Neural cell (in vitro differentiated cells): Measurements from ENCODE around the gene CREBRF. TPM values are rescaled to one million over a fixed set of nuclear protein-coding genes. Genes with fewer than 3 reads are reported as not detected.

Experiments
- H2AFZ ChIP-seq: fragments of 200-600, 300-800 bp; sonication (generic), shearing (Covaris generic); 2 replicates; pipeline ENCODE4 v1.6.0; 2014; ENCODE audit warnings: low read depth, mild to moderate bottlenecking, antibody characterized with exemption, low read length, moderate library complexity
- H3F3A ChIP-seq: fragments of 200-600 bp; shearing (Covaris generic); 2 replicates; pipeline ENCODE4 v1.6.1; 2016; ENCODE audit warnings: mild to moderate bottlenecking, moderate library complexity, mixed read lengths, antibody characterized with exemption, low read length; ENCODE audit not compliant: insufficient read depth, poor library complexity, severe bottlenecking
- H3K27ac ChIP-seq: fragments of 200-600, 300-800 bp; sonication (generic), shearing (Covaris generic); 2 replicates; pipeline ENCODE4 v1.5.1; 2014; ENCODE audit warnings: mild to moderate bottlenecking, low read length, moderate library complexity
- H3K27me3 ChIP-seq: fragments of 300-800, 200-600 bp; sonication (generic), shearing (Covaris generic); 2 replicates; pipeline ENCODE4 v1.6.0; 2014; ENCODE audit warnings: mild to moderate bottlenecking, low read depth, low read length, moderate library complexity; ENCODE audit not compliant: insufficient read depth
- H3K36me3 ChIP-seq: fragments of 300-800, 200-600 bp; sonication (generic), shearing (Covaris generic); 2 replicates; pipeline ENCODE4 v1.5.1; 2014; ENCODE audit warnings: mild to moderate bottlenecking, antibody characterized with exemption, low read length, moderate library complexity; ENCODE audit not compliant: insufficient read depth
- H3K4me2 ChIP-seq: fragments of 300-800, 200-600 bp; sonication (generic), shearing (Covaris generic); 2 replicates; pipeline ENCODE4 v1.6.0; 2014; ENCODE audit warnings: mild to moderate bottlenecking, low read length
- H3K4me3 ChIP-seq: fragments of 300-800, 200-600 bp; sonication (generic), shearing (Covaris generic); 2 replicates; pipeline ENCODE4 v1.5.1; 2014; ENCODE audit warnings: mild to moderate bottlenecking, low read length, moderate library complexity
- H3K79me2 ChIP-seq: fragments of 200-600 bp; shearing (Covaris generic); replicated peaks from 2 replicates; pipeline ENCODE4 v1.6.0; 2014; ENCODE audit warnings: mild to moderate bottlenecking, low read length, moderate library complexity; ENCODE audit not compliant: insufficient read depth
- H3K9ac ChIP-seq: fragments of 300-800, 200-600 bp; sonication (generic), shearing (Covaris generic); 2 replicates; pipeline ENCODE4 v1.6.1; 2016; ENCODE audit warnings: mild to moderate bottlenecking, low read length, mixed read lengths
- H3K9me2 ChIP-seq: fragments of 200-600 bp; shearing (Covaris generic); 2 replicates; pipeline ENCODE4 v1.6.1; 2016; ENCODE audit warnings: mild to moderate bottlenecking, low read length, mixed read lengths; ENCODE audit not compliant: insufficient read depth
- H3K9me3 ChIP-seq: fragments of 200-600, 300-800 bp; sonication (generic), shearing (Covaris generic); 2 replicates; pipeline ENCODE4 v1.6.1; 2016; ENCODE audit warnings: mild to moderate bottlenecking, mixed run types, low read length, moderate library complexity, mixed read lengths
- H4K20me1 ChIP-seq: fragments of 200-600 bp; shearing (Covaris generic); 2 replicates; pipeline ENCODE4 v1.6.1; 2016; ENCODE audit warnings: mild to moderate bottlenecking, mixed run types; ENCODE audit not compliant: insufficient read depth
- CTCF ChIP-seq: fragments of 450-650 bp; IDR thresholded peaks from 2 replicates; pipeline ENCODE4 v1.5.1; 2014; ENCODE audit warnings: antibody characterized with exemption, mild to moderate bottlenecking, moderate library complexity; ENCODE audit not compliant: poor library complexity, severe bottlenecking
- EP300 ChIP-seq: fragments of 450-650 bp; conservative IDR thresholded peaks from 2 replicates; pipeline ENCODE4 v1.6.1; 2014; ENCODE audit warnings: antibody characterized with exemption, mild to moderate bottlenecking, moderate library complexity; ENCODE audit not compliant: poor library complexity, severe bottlenecking
- EZH2 ChIP-seq: fragments of 200-600, 300-800 bp; shearing (Covaris generic), sonication (generic); IDR thresholded peaks from 2 replicates; pipeline ENCODE4 v1.6.1; 2014; ENCODE audit warnings: antibody characterized with exemption, low read length, borderline replicate concordance, mild to moderate bottlenecking; ENCODE audit not compliant: insufficient read depth, poor library complexity, severe bottlenecking
- MXI1 ChIP-seq: fragments of 450-650 bp; conservative IDR thresholded peaks from 2 replicates; pipeline ENCODE4 v1.6.1; 2014; ENCODE audit warnings: antibody characterized with exemption, mild to moderate bottlenecking; ENCODE audit not compliant: poor library complexity, severe bottlenecking
- POLR2AphosphoS5 ChIP-seq: IDR thresholded peaks from 2 replicates; pipeline ENCODE4 v1.6.1; 2012
- RAD21 ChIP-seq: fragments of 450-650 bp; conservative IDR thresholded peaks from 2 replicates; pipeline ENCODE4 v1.6.1; 2014; ENCODE audit warnings: antibody characterized with exemption, mild to moderate bottlenecking, moderate library complexity
- REST ChIP-seq: IDR thresholded peaks from 2 replicates; pipeline ENCODE4 v1.6.1; 2012; ENCODE audit warnings: borderline replicate concordance
- SMC3 ChIP-seq: fragments of 450-650 bp; conservative IDR thresholded peaks from 2 replicates; pipeline ENCODE4 v1.6.1; 2014; ENCODE audit warnings: antibody characterized with exemption, mild to moderate bottlenecking, moderate library complexity; ENCODE audit not compliant: poor library complexity
- TAF1 ChIP-seq: IDR thresholded peaks from 2 replicates; pipeline ENCODE4 v1.6.1; 2012; ENCODE audit warnings: low read depth
- polyA plus RNA-seq: library from polyadenylated mRNA; depleted of rRNA; stranded (reverse); fragments of >200 nt; gene quantifications from 2 replicates; pipeline ENCODE4 v1.2.3, GENCODE V29; 2014

CREBRF gene
- polyA plus RNA-seq, 1 donor from 2014 or later: 9.3 TPM

GRCh38 chr5:173010547-173011464, 45.3 kb upstream of the CREBRF start:
- H3K9me2 ChIP-seq: no peaks in the 10 kb centered on the region
- no peak overlapping the region for H3K4me3 ChIP-seq
- no peak overlapping the region for H3K27ac ChIP-seq
- H3K27me3 ChIP-seq: no peaks in the 10 kb centered on the region
- no peaks in the 10 kb centered on the region for H4K20me1 ChIP-seq
- TF ChIP-seq SMC3 (no peak), REST (no peak)
- no peaks in the 10 kb centered on the region for H3K36me3 ChIP-seq
- no peaks in the 10 kb centered on the region for H3K9me3 ChIP-seq
- peaks cover 13% of the 10 kb centered on the region for H3K79me2 ChIP-seq
- no peak overlapping the region for H2AFZ ChIP-seq
- no peak overlapping the region for H3K4me2 ChIP-seq
- H3K9ac ChIP-seq: no peak overlapping the region
- no peaks in the 10 kb centered on the region for H3F3A ChIP-seq

DNA sequence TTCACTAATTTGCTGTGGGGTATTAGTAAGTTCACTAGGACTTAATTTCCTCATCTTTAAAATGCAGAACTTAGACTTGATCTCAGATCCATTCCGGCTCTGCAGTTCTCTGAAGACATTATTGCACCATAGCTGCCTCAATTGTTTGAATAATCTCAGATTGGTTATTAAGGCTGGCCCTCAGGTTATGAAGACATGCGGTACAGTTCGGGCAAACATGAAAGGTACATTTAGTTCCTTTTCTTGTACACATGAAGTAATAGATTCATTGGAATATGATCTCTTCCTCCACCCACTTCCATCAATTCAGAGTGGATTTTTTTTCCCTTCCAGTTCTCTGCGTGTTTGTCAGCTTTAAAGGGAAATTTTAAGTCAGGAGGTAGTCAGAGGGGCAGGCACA, 44.6 kb upstream of the CREBRF start:
- H3K36me3 ChIP-seq: no peaks in the 10 kb centered on the region
- H2AFZ ChIP-seq: no peak overlapping the region
- H3K9ac ChIP-seq: no peak overlapping the region
- H3K79me2 ChIP-seq: peaks cover 10% of the 10 kb centered on the region
- H3K27ac ChIP-seq: no peak overlapping the region
- no peaks in the 10 kb centered on the region for H3K9me3 ChIP-seq
- no peaks in the 10 kb centered on the region for H3K9me2 ChIP-seq
- H3K4me2 ChIP-seq: no peak overlapping the region
- H4K20me1 ChIP-seq: no peaks in the 10 kb centered on the region
- no peak overlapping the region for H3K4me3 ChIP-seq
- TF ChIP-seq MXI1: no peak
- no peak for TF ChIP-seq TAF1
- TF ChIP-seq CTCF: no peak
- no peak for TF ChIP-seq RAD21
- TF ChIP-seq SMC3: no peak
- no peak for TF ChIP-seq EZH2
- no peaks in the 10 kb centered on the region for H3F3A ChIP-seq
- H3K27me3 ChIP-seq: no peaks in the 10 kb centered on the region

DNA sequence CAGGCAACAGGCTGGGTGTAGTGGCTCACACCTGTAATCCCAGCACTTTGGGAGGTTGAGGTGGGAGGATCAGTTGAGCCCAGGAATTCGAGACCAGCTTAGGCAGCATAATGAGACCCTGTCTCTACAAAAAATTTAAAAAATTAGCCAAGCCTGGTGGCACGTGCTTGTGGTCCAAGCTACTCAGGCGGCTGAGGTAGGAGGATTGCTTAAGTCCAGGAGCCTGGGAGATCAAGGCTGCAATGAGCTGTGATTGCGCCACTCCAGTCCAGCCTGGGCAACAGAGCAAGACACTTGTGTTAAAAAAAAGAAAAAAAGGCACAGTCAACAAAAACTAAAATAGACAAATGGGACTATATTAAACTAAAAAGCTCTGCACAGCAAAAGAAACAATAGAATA, 43.3 kb upstream of the CREBRF start:
- Histone ChIP-seq H3K4me3 (no peak overlapping the region), H3K9me3 (no peaks in the 10 kb centered on the region), H3K4me2 (no peak overlapping the region), H3F3A (no peaks in the 10 kb centered on the region), H2AFZ (no peak overlapping the region), H3K27me3 (no peaks in the 10 kb centered on the region), H4K20me1 (no peaks in the 10 kb centered on the region), H3K9ac (no peak overlapping the region), H3K9me2 (no peaks in the 10 kb centered on the region), H3K36me3 (no peaks in the 10 kb centered on the region), H3K27ac (no peak overlapping the region), H3K79me2 (peaks cover 9% of the 10 kb centered on the region)
- TF ChIP-seq EP300: no peak
- TF ChIP-seq RAD21: no peak
- no peak for TF ChIP-seq REST
- TF ChIP-seq TAF1: no peak
- no peak for TF ChIP-seq POLR2AphosphoS5
- no peak for TF ChIP-seq MXI1
- TF ChIP-seq CTCF: no peak
- no peak for TF ChIP-seq EZH2
- TF ChIP-seq SMC3: no peak
